Lung (tissue), 12 donors: ENCODE measurements around the gene CDCP2. TPM values are rescaled to one million over a fixed set of nuclear protein-coding genes. Genes with fewer than 3 reads are reported as not detected.

Experiments
- ATAC-seq: fragments of 200-7000 bp; cut with Tn5 transposase; one replicate; pipeline ENCODE4 v1.9.1; 2020; ENCODE audit warnings: moderate number of reproducible peaks; ENCODE audit not compliant: insufficient read depth, low FRiP score
- DNase-seq, 3 donors: peaks; one replicate each; pipeline ENCODE4 v3.0.0-alpha.2; 2013 to 2017
- H3K27ac ChIP-seq, 2 donors: one replicate each; pipeline ENCODE4 v1.5.1; 2013; ENCODE audit warnings: mild to moderate bottlenecking in 2 of 2, moderate library complexity in 2 of 2, control low read depth in 1 of 2, inconsistent platforms in 1 of 2, low read depth in 1 of 2, low read length in 1 of 2
- H3K27me3 ChIP-seq, 3 donors: one replicate each; pipeline ENCODE4 v1.5.1; 2013; ENCODE audit warnings: low read length in 2 of 3; ENCODE audit not compliant: control insufficient read depth in 3 of 3, insufficient read depth in 3 of 3
- H3K36me3 ChIP-seq, 4 donors: one replicate each; pipeline ENCODE4 v1.5.1; 2013; ENCODE audit warnings: low read length in 4 of 4, mild to moderate bottlenecking in 1 of 4, moderate library complexity in 1 of 4; ENCODE audit not compliant: control insufficient read depth in 4 of 4, insufficient read depth in 4 of 4
- H3K4me1 ChIP-seq, 5 donors: one replicate each; pipeline ENCODE4 v1.5.1; 2013; ENCODE audit warnings: low read length in 5 of 5, mild to moderate bottlenecking in 2 of 5, moderate library complexity in 1 of 5; ENCODE audit not compliant: control insufficient read depth in 5 of 5, insufficient read depth in 5 of 5
- H3K4me3 ChIP-seq: one replicate; pipeline ENCODE4 v1.5.1; 2013; ENCODE audit warnings: mild to moderate bottlenecking, control low read depth, moderate library complexity
- H3K9ac ChIP-seq, 2 donors: one replicate each; pipeline ENCODE4 v1.5.1; 2013; ENCODE audit warnings: low read length in 2 of 2, control low read depth in 1 of 2; ENCODE audit not compliant: insufficient read depth in 1 of 2
- H3K9me3 ChIP-seq, 4 donors: one replicate each; pipeline ENCODE4 v1.5.1; 2013; ENCODE audit warnings: low read length in 3 of 4, mild to moderate bottlenecking in 1 of 4, moderate library complexity in 1 of 4; ENCODE audit not compliant: control insufficient read depth in 4 of 4, insufficient read depth in 3 of 4
- CTCF ChIP-seq: IDR thresholded peaks from 2 replicates; pipeline ENCODE4 v1.5.1; 2012; ENCODE audit warnings: mild to moderate bottlenecking; ENCODE audit errors: control extremely low read depth, extremely low read depth
- WGBS, 2 donors: extraction: QIAGEN DNeasy Blood & Tissue Kit; methylation state at CpG; one replicate each; pipeline ENCODE4 v1.1.7; 2013; 5-methylcytosine and 5-hydroxymethylcytosine counted together
- polyA plus RNA-seq, 2 donors: library from polyadenylated mRNA; stranded (reverse); fragments of 200-250 nt; gene quantifications; one replicate each; pipeline ENCODE4 v1.2.1, GENCODE V29; 2013
- total RNA-seq, 2 donors: library from RNA; depleted of rRNA in 1 of 2; stranded (reverse); fragments of >200 nt in 1 of 2; gene quantifications; one replicate each; pipeline ENCODE4 v1.2.1, GENCODE V29; 2014 to 2021
- donor health status: control.
- donor health status: control.
- donor health status: Bipolar disorder and iron deficiency.
- donor health status: healthy.
- donor health status: DM: yes; HTN: yes; CAD: no.

The CDCP2 gene
- total and polyA plus RNA-seq, 4 donors: 0.02 to 0.28 (median 0.14) TPM; not detected in 1

- Histone ChIP-seq H3K9me3 (no peaks in the 10 kb centered on the region), H3K36me3 (peaks cover 0 to 15% (median 3%) of the 10 kb centered on the region in 4 donors), H3K9ac (no peak overlapping the region), H3K4me1 (peaks cover 0 to 6% (median 0%) of the 10 kb centered on the region in 5 donors), H3K27me3 (no peaks in the 10 kb centered on the region), H3K27ac (no peak overlapping the region), H3K4me3 (no peak overlapping the region)
- 91 to 95% methylated on average over 4 of the region's 4 CpGs for WGBS, 2 donors
- DNase-seq (no peak), ATAC-seq (no peak)
- no peak for TF ChIP-seq CTCF
Observed at GRCh38 chr1:54174106-54174505, 21.3 kb upstream of the CDCP2 start.

GRCh38 chr1:54173681-54174080 is 20.9 kb upstream of the CDCP2 start:
- Histone ChIP-seq H3K4me3 (no peak overlapping the region), H3K9ac (no peak overlapping the region), H3K27me3 (no peaks in the 10 kb centered on the region), H3K4me1 (peaks cover 0 to 6% (median 0%) of the 10 kb centered on the region in 5 donors), H3K36me3 (peaks cover 0 to 10% (median under 1%) of the 10 kb centered on the region in 4 donors), H3K9me3 (no peaks in the 10 kb centered on the region), H3K27ac (peak overlapping the region in 1 of 2 donors; percentile 4)
- no peak for ATAC-seq
- DNase-seq: no peak
- TF ChIP-seq CTCF: no peak
- 65 to 67% methylated on average over 9 of the region's 9 CpGs for WGBS, 2 donors

GRCh38 chr1:54172614-54173599 is 20.1 kb upstream of the CDCP2 start:
- 69 to 70% methylated on average over 10 of the region's 10 CpGs for WGBS, 2 donors
- H3K36me3 ChIP-seq: peaks cover 0 to 9% (median 0%) of the 10 kb centered on the region in 4 donors
- DNase-seq (peak in 2 of 3 donors; percentile 29 to 40), ATAC-seq (no peak)
- H3K27me3 ChIP-seq: no peaks in the 10 kb centered on the region
- H3K27ac ChIP-seq: no peak overlapping the region
- no peak overlapping the region for H3K4me3 ChIP-seq
- H3K4me1 ChIP-seq: peaks cover 0 to 6% (median 0%) of the 10 kb centered on the region in 5 donors
- no peak for TF ChIP-seq CTCF
- no peaks in the 10 kb centered on the region for H3K9me3 ChIP-seq
- H3K9ac ChIP-seq: no peak overlapping the region
